B cell (primary cell): ENCODE data around the gene SPTLC2. TPM values are rescaled to one million over a fixed set of nuclear protein-coding genes. Genes with fewer than 3 reads are reported as not detected.
A peak's percentile ranks its signal among the peaks of the same experiment; 100 is the strongest.

Source experiments
- ATAC-seq: fragments of 200-7000 bp; cut with Tn5 transposase; one replicate; pipeline ENCODE4 v1.10.0; 2021; ENCODE audit warnings: low read depth, mild to moderate bottlenecking, moderate number of reproducible peaks, moderate library complexity
- CTCF ChIA-PET: fragments of 350-600 bp; sonication (Branson Sonifier 250); formaldehyde crosslinking; loops from one replicate; lab custom pipeline; 2021; ENCODE audit warnings: antibody characterized with exemption, inconsistent platforms; lab: Charles Lee
- POLR2A ChIA-PET: fragments of 350-600 bp; sonication (Branson Sonifier 250); formaldehyde crosslinking; loops from one replicate; lab custom pipeline; 2021; ENCODE audit warnings: antibody characterized with exemption; lab: Charles Lee
- DNase-seq: peaks from one replicate; pipeline ENCODE4 v3.0.0; 2013
- H2AFZ ChIP-seq: 2 replicates; pipeline ENCODE4 v1.6.1; 2012; ENCODE audit warnings: mild to moderate bottlenecking, low read depth, low read length; ENCODE audit not compliant: insufficient read depth, poor library complexity, severe bottlenecking
- H3K27ac ChIP-seq, 2 donors: 1 replicate in 1 of 2; 2 replicates in 1 of 2; pipeline ENCODE4 v1.5.1; 2012 to 2013; ENCODE audit warnings: low read length in 2 of 2, mild to moderate bottlenecking in 2 of 2, moderate library complexity in 1 of 2
- H3K27me3 ChIP-seq, 4 experiments: fragments of 200-600 bp in 1 of 4; sonication (generic) in 1 of 4; replicated peaks in 1 of 4; 1 replicate in 2 of 4; 2 replicates in 2 of 4; pipeline versions ENCODE4 v1.6.1 to v1.7.0; 2013 to 2016; ENCODE audit warnings: low read length in 3 of 4, mild to moderate bottlenecking in 2 of 4, mixed read lengths in 1 of 4, moderate library complexity in 1 of 4; ENCODE audit not compliant: insufficient read depth in 4 of 4, control insufficient read depth in 3 of 4; ENCODE audit errors: control extremely low read depth in 1 of 4
- H3K36me3 ChIP-seq, 2 experiments: replicated peaks in 1 of 2; 1 replicate in 1 of 2; 2 replicates in 1 of 2; pipeline versions ENCODE4 v1.6.1 to v1.7.1; 2013; ENCODE audit warnings: low read length in 1 of 2; ENCODE audit not compliant: insufficient read depth in 2 of 2, control insufficient read depth in 1 of 2; ENCODE audit errors: control extremely low read depth in 1 of 2, extremely low read depth in 1 of 2
- H3K4me1 ChIP-seq, 2 donors: fragments of 200-600 bp in 1 of 2; sonication (generic) in 1 of 2; 1 replicate in 1 of 2; 2 replicates in 1 of 2; pipeline versions ENCODE4 v1.5.1 to v1.6.1; 2013 to 2017; ENCODE audit warnings: low read length in 2 of 2; ENCODE audit not compliant: control insufficient read depth in 2 of 2, insufficient read depth in 2 of 2
- H3K4me2 ChIP-seq: replicated peaks from 2 replicates; pipeline ENCODE3; 2012; ENCODE audit warnings: mild to moderate bottlenecking, low read depth, low read length; ENCODE audit not compliant: poor library complexity, severe bottlenecking
- H3K4me3 ChIP-seq, 5 experiments: fragments of 200-600 bp in 1 of 5; sonication (generic) in 1 of 5; 1 replicate in 3 of 5; 2 replicates in 2 of 5; pipeline versions ENCODE4 v1.5.1 to v1.7.0; 2011 to 2016; ENCODE audit warnings: low read length in 4 of 5, mild to moderate bottlenecking in 4 of 5, low read depth in 2 of 5, control low read depth in 1 of 5, moderate library complexity in 1 of 5; ENCODE audit not compliant: insufficient read depth in 1 of 5; ENCODE audit errors: control extremely low read depth in 1 of 5, extremely low read depth in 1 of 5
- H3K79me2 ChIP-seq: fragments of 200-600 bp; sonication (generic); one replicate; pipeline ENCODE4 v1.6.0; 2016; ENCODE audit warnings: low read length; ENCODE audit not compliant: control insufficient read depth, insufficient read depth
- H3K9ac ChIP-seq: fragments of 200-600 bp; sonication (generic); 2 replicates; pipeline ENCODE4 v1.6.1; 2017; ENCODE audit warnings: mild to moderate bottlenecking, low read length, moderate library complexity
- H3K9me3 ChIP-seq, 3 donors: one replicate each; pipeline versions ENCODE4 v1.6.1 to v1.7.1; 2013; ENCODE audit warnings: low read length in 2 of 3; ENCODE audit not compliant: control insufficient read depth in 2 of 3, insufficient read depth in 1 of 3; ENCODE audit errors: control extremely low read depth in 1 of 3
- H4K20me1 ChIP-seq: 2 replicates; pipeline ENCODE4 v1.6.0; 2012; ENCODE audit warnings: mild to moderate bottlenecking, low read length; ENCODE audit not compliant: insufficient read depth, control insufficient read depth, poor library complexity, severe bottlenecking
- H3K27ac Mint-ChIP-seq: one replicate; pipeline ENCODE4 v1.8.0; 2021; ENCODE audit warnings: mixed read lengths
- H3K27me3 Mint-ChIP-seq: one replicate; pipeline ENCODE4 v1.8.0; 2021; ENCODE audit warnings: mixed read lengths
- H3K4me1 Mint-ChIP-seq: one replicate; pipeline ENCODE4 v1.8.0; 2021; ENCODE audit warnings: mixed read lengths
- H3K4me3 Mint-ChIP-seq: one replicate; pipeline ENCODE4 v1.8.0; 2021; ENCODE audit warnings: mixed read lengths
- H3K9me3 Mint-ChIP-seq: one replicate; pipeline ENCODE4 v1.8.0; 2022; ENCODE audit warnings: mixed read lengths; ENCODE audit not compliant: insufficient read depth
- EZH2 ChIP-seq: IDR thresholded peaks from 2 replicates; pipeline ENCODE4 v1.6.1; 2012; ENCODE audit warnings: borderline replicate concordance, low read depth, mild to moderate bottlenecking, moderate library complexity, low read length; ENCODE audit not compliant: insufficient read depth, poor library complexity, severe bottlenecking
- WGBS: methylation state at CpG from one replicate; pipeline ENCODE4 v1.1.5; 2013; ENCODE audit warnings: missing lambda C conversion rate; ENCODE audit not compliant: insufficient coverage; 5-methylcytosine and 5-hydroxymethylcytosine counted together
- intact Hi-C: fragments of 100-400 bp; cut with micrococcal nuclease; formaldehyde crosslinking; loops from one replicate; pipeline ENCODE4 v1.10.0; 2022
- polyA plus RNA-seq: library from polyadenylated mRNA; depleted of rRNA; stranded (reverse); fragments of >200 nt; gene quantifications from 2 replicates; pipeline ENCODE4 v1.2.3, GENCODE V29; 2012
- total RNA-seq, 2 donors: library from RNA; stranded (reverse); fragments of 120-200 nt in 1 of 2; gene quantifications; 1 replicate in 1 of 2; 2 replicates in 1 of 2; pipeline versions ENCODE4 v1.2.3 to v1.2.4, GENCODE V29; 2013 to 2022
- TF ChIP-seq, protein P1 (sequence below): fragments of 200-600 bp; IDR thresholded peaks from one replicate; pipeline ENCODE4 v1.8.0; 2022; ENCODE audit warnings: antibody characterized with exemption, mild to moderate bottlenecking

Gene SPTLC2
- total and polyA plus RNA-seq, 2 donors (not counting 1 experiment from before 2014, with no cell fraction given), result 9.4 to 41.4 TPM

DNA sequence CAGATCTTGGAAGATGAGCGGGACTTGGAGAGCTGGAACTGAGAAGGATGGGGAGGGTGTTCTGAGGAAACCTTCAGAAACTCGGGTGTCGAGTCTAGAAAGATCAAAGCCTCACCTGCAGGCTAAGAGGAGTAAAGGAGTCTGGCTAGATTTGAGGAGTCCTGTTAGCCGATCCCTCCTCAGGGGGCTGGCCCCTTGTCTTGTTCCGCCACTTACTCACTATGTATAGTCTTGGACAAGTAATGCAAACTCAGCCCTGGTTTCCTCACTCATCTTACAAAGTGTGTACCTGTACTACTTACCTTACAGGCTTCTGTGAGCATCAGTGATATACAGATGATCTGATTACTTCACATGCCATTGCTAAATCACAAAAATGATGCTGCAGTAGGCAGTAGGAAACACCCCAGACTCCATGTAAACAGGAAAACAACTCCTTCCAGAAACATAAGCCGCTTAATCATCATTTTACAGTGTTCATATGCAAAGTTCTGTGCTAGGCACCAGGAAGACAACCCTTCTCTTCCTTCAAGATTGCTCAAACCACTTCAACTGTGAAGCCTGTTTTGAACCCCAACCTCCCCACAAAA lies 2.0 kb upstream of the SPTLC2 start:
- Mint-ChIP-seq H3K9me3 (no peaks in the 10 kb centered on the region), H3K27me3 (no peaks in the 10 kb centered on the region), H3K4me1 (peaks cover 23% of the 10 kb centered on the region), H3K27ac (no peak overlapping the region), H3K4me3 (no peak overlapping the region)
- no peak overlapping the region for H3K9ac ChIP-seq
- no peaks in the 10 kb centered on the region for H3K36me3 ChIP-seq
- 100% methylated on average over 6 of the region's 6 CpGs for WGBS
- H4K20me1 ChIP-seq, result peaks cover 12% of the 10 kb centered on the region
- TF ChIP-seq, protein P1, sequence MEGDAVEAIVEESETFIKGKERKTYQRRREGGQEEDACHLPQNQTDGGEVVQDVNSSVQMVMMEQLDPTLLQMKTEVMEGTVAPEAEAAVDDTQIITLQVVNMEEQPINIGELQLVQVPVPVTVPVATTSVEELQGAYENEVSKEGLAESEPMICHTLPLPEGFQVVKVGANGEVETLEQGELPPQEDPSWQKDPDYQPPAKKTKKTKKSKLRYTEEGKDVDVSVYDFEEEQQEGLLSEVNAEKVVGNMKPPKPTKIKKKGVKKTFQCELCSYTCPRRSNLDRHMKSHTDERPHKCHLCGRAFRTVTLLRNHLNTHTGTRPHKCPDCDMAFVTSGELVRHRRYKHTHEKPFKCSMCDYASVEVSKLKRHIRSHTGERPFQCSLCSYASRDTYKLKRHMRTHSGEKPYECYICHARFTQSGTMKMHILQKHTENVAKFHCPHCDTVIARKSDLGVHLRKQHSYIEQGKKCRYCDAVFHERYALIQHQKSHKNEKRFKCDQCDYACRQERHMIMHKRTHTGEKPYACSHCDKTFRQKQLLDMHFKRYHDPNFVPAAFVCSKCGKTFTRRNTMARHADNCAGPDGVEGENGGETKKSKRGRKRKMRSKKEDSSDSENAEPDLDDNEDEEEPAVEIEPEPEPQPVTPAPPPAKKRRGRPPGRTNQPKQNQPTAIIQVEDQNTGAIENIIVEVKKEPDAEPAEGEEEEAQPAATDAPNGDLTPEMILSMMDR, result no peak
- TF ChIP-seq EZH2, result no peak
- H3K27me3 ChIP-seq, result no peaks in the 10 kb centered on the region
- ATAC-seq (no peak), DNase-seq (no peak)
- H3K27ac ChIP-seq, result no peak overlapping the region
- no peak overlapping the region for H3K4me3 ChIP-seq
- H2AFZ ChIP-seq, result peak overlapping the region; percentile 11
- ChIA-PET POLR2A (interaction anchor here (0.6 kb wide), 1 partner anchor 184 kb away, joined by 4 read pairs; no protein-coding TSS in a partner anchor), CTCF (interaction anchor here (1.1 to 1.6 kb wide), 2 partner anchors 11 to 21 kb away, joined by 5 read pairs; no protein-coding TSS in a partner anchor)
- H3K9me3 ChIP-seq, result no peaks in the 10 kb centered on the region
- H3K4me1 ChIP-seq, result peaks cover 12 to 23% of the 10 kb centered on the region in 2 donors
- H3K4me2 ChIP-seq, result no peak overlapping the region
- H3K79me2 ChIP-seq, result peaks cover 31% of the 10 kb centered on the region
- intact Hi-C loops, result loop anchor here (5.0 to 10.0 kb wide), 3 partner anchors 54 to 804 kb away; partner anchors contain the start of genes ANGEL1 and CIPC

DNA sequence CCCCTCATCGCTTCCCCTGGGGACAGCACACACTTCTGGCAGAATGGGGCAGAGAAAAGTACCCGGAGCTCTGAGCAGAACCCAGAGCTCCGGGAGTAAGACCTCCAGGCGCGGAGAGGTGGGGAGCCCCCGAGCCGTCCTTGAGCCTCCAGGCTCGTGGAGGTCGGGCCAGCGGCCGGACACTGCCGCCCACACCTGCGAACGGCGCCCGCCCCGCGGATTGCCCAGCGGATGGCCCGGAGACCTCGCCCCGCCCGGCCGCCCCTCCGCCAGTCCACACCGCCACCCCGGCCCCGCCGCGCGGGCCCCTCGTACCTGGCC lies 344 bp downstream of the SPTLC2 start:
- H3K27ac ChIP-seq, result peak overlapping the region; percentile 41 to 78
- no peaks in the 10 kb centered on the region for H3K27me3 Mint-ChIP-seq
- H3K9me3 Mint-ChIP-seq, result no peaks in the 10 kb centered on the region
- H3K4me1 ChIP-seq, result peaks cover 28% of the 10 kb centered on the region in 2 donors
- TF ChIP-seq, protein P1, result no peak
- TF ChIP-seq EZH2, result no peak
- peak overlapping the region; percentile 80 for H3K9ac ChIP-seq
- H3K4me2 ChIP-seq, result peak overlapping the region; percentile 83
- intact Hi-C loops, result loop anchor here (1.0 to 10.0 kb wide), 10 partner anchors 23 to 801 kb away; partner anchors contain the start of genes AHSA1, ALKBH1, ANGEL1 and CIPC
- ATAC-seq (no peak), DNase-seq (no peak)
- H3K4me3 ChIP-seq, result peak overlapping the region; percentile 67 to 93 (median 76)
- H3K4me3 Mint-ChIP-seq, result peak overlapping the region; percentile 95
- ChIA-PET CTCF (interaction anchor here (1.0 kb wide), 2 partner anchors 8 to 11 kb away, joined by 4 read pairs; no protein-coding TSS in a partner anchor), POLR2A (interaction anchor here (0.6 to 1.6 kb wide), 2 partner anchors 23 to 26 kb away, joined by 3 read pairs; no protein-coding TSS in a partner anchor)
- H3K27ac Mint-ChIP-seq, result peak overlapping the region; percentile 82
- under 1% methylated on average over 32 of the region's 32 CpGs for WGBS
- H2AFZ ChIP-seq, result peak overlapping the region; percentile 82
- no peaks in the 10 kb centered on the region for H3K27me3 ChIP-seq
- no peaks in the 10 kb centered on the region for H3K9me3 ChIP-seq
- no peaks in the 10 kb centered on the region for H3K36me3 ChIP-seq
- H4K20me1 ChIP-seq, result peaks cover 32% of the 10 kb centered on the region
- peaks cover 40% of the 10 kb centered on the region for H3K4me1 Mint-ChIP-seq
- H3K79me2 ChIP-seq, result peaks cover 55% of the 10 kb centered on the region
